KOPT-K1 (cell line): ENCODE measurements around the gene IER2.

ENCODE experiments used
- H3K27ac ChIP-seq: fragments of 200-600 bp; sonication (generic); 2 replicates; pipeline ENCODE4 v1.5.1; 2016; ENCODE audit warnings: antibody characterized with exemption, mild to moderate bottlenecking, low read depth, low read length; ENCODE audit not compliant: poor library complexity, severe bottlenecking
- H3K36me3 ChIP-seq: fragments of 200-600 bp; sonication (generic); 2 replicates; pipeline ENCODE4 v1.5.1; 2017; ENCODE audit warnings: antibody characterized with exemption, mild to moderate bottlenecking, low read length, moderate library complexity; ENCODE audit not compliant: insufficient read depth
- H3K9me3 ChIP-seq: fragments of 200-600 bp; sonication (generic); 2 replicates; pipeline ENCODE4 v1.5.1; 2017; ENCODE audit warnings: antibody characterized with exemption, low read length, mild to moderate bottlenecking; ENCODE audit not compliant: insufficient read depth, poor library complexity, severe bottlenecking

IER2 gene

GRCh38 chr19:13149628-13150186 lies 504 bp upstream of the IER2 start:
- Histone ChIP-seq H3K9me3 (no peaks in the 10 kb centered on the region), H3K36me3 (peaks cover 13% of the 10 kb centered on the region; the same call in 1 of the 2 replicates), H3K27ac (peak overlapping the region; percentile 94)

DNA sequence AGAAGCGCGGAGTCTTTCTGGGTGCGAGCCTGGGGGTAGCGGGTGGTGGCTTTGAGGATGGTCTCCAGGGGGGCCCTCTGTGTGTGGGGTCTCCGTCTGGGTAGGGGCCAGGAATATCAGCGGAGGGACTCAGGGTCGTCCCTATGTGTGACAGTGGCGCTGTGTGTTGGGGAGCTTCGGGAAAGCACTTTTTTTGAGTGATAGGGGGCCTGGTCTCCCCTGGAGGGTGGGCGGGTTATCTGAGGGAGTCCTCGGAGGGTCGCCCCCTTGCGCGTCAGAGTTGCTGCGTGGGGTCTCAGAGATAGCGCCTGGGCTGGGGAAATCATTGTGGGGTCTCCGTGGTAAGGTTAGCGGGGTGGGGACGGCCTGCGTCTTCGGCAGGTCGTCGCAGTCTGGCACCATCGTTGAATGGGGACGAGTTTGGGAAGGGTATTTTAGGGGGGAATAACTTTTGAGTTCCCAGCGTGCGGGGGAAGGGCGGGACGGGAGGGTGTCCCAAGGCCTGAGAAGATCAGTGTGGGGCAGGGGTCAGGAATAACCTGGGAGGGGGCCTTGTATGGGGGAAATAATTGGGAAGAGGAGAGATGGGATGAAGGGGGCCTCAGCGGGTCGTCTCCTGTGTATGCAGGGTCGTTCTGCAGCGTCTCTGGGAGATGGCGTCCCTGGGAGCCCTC lies 857 bp downstream of the IER2 start:
- Histone ChIP-seq H3K9me3 (no peaks in the 10 kb centered on the region), H3K27ac (peak overlapping the region; percentile 94), H3K36me3 (peaks cover 4% of the 10 kb centered on the region; the same call in 1 of the 2 replicates)

- H3K36me3 ChIP-seq = peaks cover 4% of the 10 kb centered on the region; the same call in 1 of the 2 replicates
- H3K27ac ChIP-seq = peak overlapping the region; percentile 94
- no peaks in the 10 kb centered on the region for H3K9me3 ChIP-seq
These were observed 1.6 kb downstream of the IER2 start for GRCh38 chr19:13151605-13152355.

- H3K27ac ChIP-seq = peak overlapping the region; percentile 94
- H3K9me3 ChIP-seq = no peaks in the 10 kb centered on the region
- H3K36me3 ChIP-seq = peaks cover 4% of the 10 kb centered on the region; the same call in 1 of the 2 replicates
These were observed 2.3 kb downstream of the IER2 start for GRCh38 chr19:13152356-13152973.

GRCh38 chr19:13152974-13153568 lies 2.9 kb downstream of the IER2 start:
- Histone ChIP-seq H3K27ac (peak overlapping the region; percentile 94), H3K36me3 (peaks cover 4% of the 10 kb centered on the region; the same call in 1 of the 2 replicates)

DNA sequence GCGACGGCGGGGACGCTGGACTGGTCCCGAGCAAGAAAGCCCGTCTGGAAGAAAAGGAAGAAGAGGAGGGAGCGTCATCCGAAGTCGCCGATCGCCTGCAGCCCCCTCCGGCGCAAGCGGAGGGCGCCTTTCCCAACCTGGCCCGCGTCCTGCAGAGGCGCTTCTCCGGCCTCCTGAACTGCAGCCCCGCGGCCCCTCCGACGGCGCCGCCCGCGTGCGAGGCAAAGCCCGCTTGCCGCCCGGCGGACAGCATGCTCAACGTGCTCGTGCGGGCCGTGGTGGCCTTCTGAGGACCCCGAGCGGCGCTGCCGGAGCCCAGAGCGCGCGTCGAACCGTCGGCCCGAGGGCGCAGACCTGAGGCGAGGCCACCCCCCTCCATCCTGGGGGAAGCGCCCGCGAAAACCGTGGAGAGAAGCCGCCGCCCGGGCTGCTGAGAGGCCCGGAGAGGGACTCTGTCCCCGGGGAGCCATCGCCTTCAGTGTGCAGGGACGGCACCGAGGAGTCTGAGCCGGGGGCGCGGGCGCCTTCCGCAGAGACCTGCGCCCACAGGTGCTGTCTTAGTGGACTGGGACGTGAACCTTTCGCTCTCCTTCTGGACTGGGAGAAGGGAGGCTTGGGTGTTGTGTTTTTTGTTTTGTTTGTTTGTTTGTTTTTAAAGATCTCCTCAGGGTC lies 3.5 kb downstream of the IER2 start:
- peak overlapping the region; percentile 94 for H3K27ac ChIP-seq
- peaks cover 4% of the 10 kb centered on the region; the same call in 1 of the 2 replicates for H3K36me3 ChIP-seq
- no peaks in the 10 kb centered on the region for H3K9me3 ChIP-seq

More at GRCh38 chr19:13152974-13153568, 2.9 kb downstream of the IER2 start:
- H3K9me3 ChIP-seq = no peaks in the 10 kb centered on the region

DNA sequence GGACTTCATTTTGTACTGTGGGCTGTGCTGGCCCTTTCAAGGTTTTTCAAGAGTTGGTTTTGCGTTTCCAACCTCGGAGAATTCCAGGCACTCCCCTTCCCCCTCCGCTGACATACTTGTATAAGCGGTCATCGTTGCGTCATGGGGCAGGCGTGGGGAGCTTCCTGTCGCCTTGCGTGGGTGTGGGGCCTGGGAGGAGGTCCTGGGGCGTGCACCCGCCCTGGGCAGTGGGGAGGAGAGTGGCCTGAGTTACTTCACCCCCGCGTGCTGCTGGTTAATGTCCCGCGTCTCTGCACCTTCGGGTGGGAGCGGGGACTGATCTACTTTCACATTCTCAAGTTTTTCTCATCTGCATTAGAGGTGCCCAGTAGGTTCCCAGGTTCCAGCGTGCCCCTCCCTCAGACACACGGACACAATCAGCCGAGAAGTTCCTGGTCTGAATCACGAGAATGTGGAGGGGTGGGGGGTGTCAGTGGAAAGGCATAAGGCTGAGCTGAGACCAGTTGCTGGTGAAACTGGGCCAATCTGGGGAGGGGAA lies 4.1 kb downstream of the IER2 start:
- H3K36me3 ChIP-seq = peaks cover 4% of the 10 kb centered on the region; the same call in 1 of the 2 replicates
- no peaks in the 10 kb centered on the region for H3K9me3 ChIP-seq
- peak overlapping the region; percentile 94 for H3K27ac ChIP-seq

DNA sequence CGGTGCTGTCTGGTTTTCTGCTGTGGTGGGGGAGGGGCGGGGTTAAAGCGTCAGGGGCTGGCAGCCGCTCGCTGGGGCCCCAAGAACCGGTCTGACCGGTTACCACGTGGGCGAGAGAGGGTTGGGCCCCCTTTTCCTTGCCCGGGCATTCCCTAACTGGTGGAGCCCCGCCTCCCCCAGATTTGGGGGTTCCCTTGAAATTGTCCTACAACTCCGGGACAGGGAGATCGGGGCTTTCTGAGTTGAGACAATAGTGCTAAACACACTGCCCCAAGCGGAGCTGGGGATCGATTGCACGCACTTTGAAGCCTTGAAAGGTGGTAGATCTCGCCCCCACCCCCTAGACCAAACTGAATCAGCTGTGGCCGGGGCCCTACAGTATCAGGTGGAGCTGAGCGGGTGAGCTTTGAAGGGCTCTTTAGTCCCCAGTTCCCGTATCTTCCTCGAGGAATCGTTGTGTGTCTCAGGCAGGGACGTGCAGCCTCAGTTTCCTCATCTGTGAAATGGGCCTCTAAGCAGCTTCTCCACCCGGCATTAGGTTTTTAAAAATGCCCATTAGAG lies 4.8 kb downstream of the IER2 start:
- Histone ChIP-seq H3K36me3 (peaks cover 4% of the 10 kb centered on the region; the same call in 1 of the 2 replicates), H3K9me3 (no peaks in the 10 kb centered on the region), H3K27ac (peak overlapping the region; percentile 94)

DNA sequence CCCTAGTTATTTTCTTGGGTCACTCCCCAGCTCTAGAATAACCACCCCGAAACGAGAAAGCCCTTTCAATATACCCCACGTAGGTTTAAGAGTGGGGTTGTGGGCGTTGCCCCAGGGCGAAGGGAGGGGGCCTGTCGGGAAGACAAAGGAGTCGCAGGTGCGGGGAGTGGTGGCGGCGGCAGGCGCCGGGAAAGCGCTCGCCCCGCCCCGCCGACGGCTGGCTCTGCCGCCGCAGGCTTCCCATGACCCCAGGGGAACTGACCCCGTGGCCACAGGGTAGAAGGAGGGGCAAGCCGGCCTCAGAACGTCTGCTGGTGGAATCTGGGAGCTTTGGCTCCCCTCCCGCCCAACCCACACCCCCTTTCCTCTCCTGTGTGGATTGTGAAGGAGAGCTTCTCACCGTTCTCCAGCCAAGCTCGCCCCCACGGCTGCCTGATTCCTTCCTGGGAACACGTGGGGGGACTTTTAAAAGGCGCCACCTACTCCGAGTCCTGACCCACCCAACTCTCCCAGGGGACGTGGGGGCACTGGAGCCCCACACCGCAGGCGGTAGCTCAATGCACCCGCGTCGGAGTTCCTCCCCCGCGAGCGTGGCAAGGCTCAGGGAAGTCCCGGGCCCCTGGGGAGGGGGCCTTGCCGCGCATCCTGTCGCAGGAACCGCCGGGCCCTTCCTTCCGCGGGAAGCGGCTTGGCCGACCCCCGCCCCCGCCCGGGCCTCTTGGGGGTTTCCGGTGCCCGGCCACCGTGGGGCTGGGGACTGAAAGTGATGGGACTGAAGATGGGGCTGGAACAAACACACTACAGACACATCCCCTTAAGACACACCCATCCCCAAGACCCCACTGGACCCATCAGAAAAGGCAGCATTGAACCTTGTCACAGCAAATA lies 5.5 kb downstream of the IER2 start:
- H3K27ac ChIP-seq = peak overlapping the region; percentile 94
- H3K9me3 ChIP-seq = no peaks in the 10 kb centered on the region
- H3K36me3 ChIP-seq = peaks cover 4% of the 10 kb centered on the region; the same call in 1 of the 2 replicates

DNA sequence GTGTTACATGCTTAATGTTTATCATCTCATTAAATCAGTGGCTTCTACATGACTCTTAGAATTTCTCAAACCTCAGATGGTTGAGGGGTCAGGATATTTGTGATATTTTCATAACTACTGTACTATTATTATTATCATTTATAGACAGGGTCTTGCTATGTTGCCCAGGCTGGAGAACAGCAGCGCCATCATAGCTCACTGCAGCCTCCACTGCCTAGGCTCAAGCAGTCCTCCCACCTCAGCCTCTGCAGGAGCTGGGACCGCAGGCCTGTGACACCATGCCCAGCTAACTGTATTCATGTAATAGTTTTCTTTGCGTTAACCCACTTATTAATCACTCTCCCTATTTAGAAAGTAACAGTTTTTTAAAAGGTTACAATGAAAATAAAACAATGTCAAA lies 9.5 kb downstream of the IER2 start:
- H3K36me3 ChIP-seq = no peaks in the 10 kb centered on the region
- no peak overlapping the region for H3K27ac ChIP-seq

GRCh38 chr19:13160557-13160956 lies 10.3 kb downstream of the IER2 start:
- H3K36me3 ChIP-seq = no peaks in the 10 kb centered on the region
- H3K27ac ChIP-seq = no peak overlapping the region
- no peaks in the 10 kb centered on the region for H3K9me3 ChIP-seq

More for the DNA sequence above, 9.5 kb downstream of the IER2 start:
- H3K9me3 ChIP-seq = no peaks in the 10 kb centered on the region

- no peaks in the 10 kb centered on the region for H3K9me3 ChIP-seq
- H3K36me3 ChIP-seq = no peaks in the 10 kb centered on the region
- peak overlapping the region; percentile 91 for H3K27ac ChIP-seq
These were observed 12.8 kb downstream of the IER2 start for GRCh38 chr19:13162724-13163608.
